HepG2 (cell line): Measurements from ENCODE around the gene PRSS53. TPM values are rescaled to one million over a fixed set of nuclear protein-coding genes. Genes with fewer than 3 reads are reported as not detected.

ENCODE experiments used
- AGO2 ChIP-seq: fragments of 200-400 bp; formaldehyde crosslinking; optimal IDR thresholded peaks from 2 replicates; pipeline ENCODE3; 2017; ENCODE audit warnings: mild to moderate bottlenecking, low read depth, low read length, moderate library complexity
- AKNA ChIP-seq: sonication (generic); formaldehyde crosslinking; IDR thresholded peaks from 2 replicates; pipeline ENCODE4 v1.4.0; 2020; ENCODE audit warnings: missing genetic modification reagents, borderline replicate concordance
- ATRX ChIP-seq: sonication (generic); formaldehyde crosslinking; IDR thresholded peaks from 2 replicates; pipeline ENCODE4 v1.4.0; 2020; ENCODE audit warnings: missing genetic modification reagents, borderline replicate concordance
- CAMTA2 ChIP-seq: sonication (generic); formaldehyde crosslinking; IDR thresholded peaks from 2 replicates; pipeline ENCODE4 v1.4.0; 2020; ENCODE audit warnings: mild to moderate bottlenecking, missing genetic modification reagents, borderline replicate concordance
- DDIT3 ChIP-seq: sonication (generic); formaldehyde crosslinking; IDR thresholded peaks from 2 replicates; pipeline ENCODE4 v1.4.0; 2020; ENCODE audit warnings: mild to moderate bottlenecking, missing genetic modification reagents
- DMTF1 ChIP-seq: sonication (generic); formaldehyde crosslinking; IDR thresholded peaks from 2 replicates; pipeline ENCODE4 v1.4.0; 2020; ENCODE audit warnings: mild to moderate bottlenecking, missing genetic modification reagents
- GRHL1 ChIP-seq: sonication (generic); formaldehyde crosslinking; conservative IDR thresholded peaks from 2 replicates; pipeline ENCODE4 v1.8.0; 2022; ENCODE audit warnings: missing genetic modification reagents
- HDAC6 ChIP-seq: fragments of 200-600 bp; sonication (generic); IDR thresholded peaks from 2 replicates; pipeline ENCODE4 v1.7.0; 2017; ENCODE audit warnings: mild to moderate bottlenecking, antibody characterized with exemption, low read length, low read depth
- HOMEZ ChIP-seq: IDR thresholded peaks from 2 replicates; pipeline ENCODE4 v1.6.1; 2016; ENCODE audit warnings: low read depth
- MIXL1 ChIP-seq: IDR thresholded peaks from 2 replicates; pipeline ENCODE4 v1.6.1; 2016
- NFE2L1 ChIP-seq: sonication (generic); formaldehyde crosslinking; IDR thresholded peaks from 2 replicates; pipeline ENCODE4 v1.4.0; 2020; ENCODE audit warnings: missing genetic modification reagents, mild to moderate bottlenecking, borderline replicate concordance
- REXO4 ChIP-seq: sonication (generic); formaldehyde crosslinking; IDR thresholded peaks from 2 replicates; pipeline ENCODE4 v1.8.0; 2022; ENCODE audit warnings: missing genetic modification reagents, mild to moderate bottlenecking, borderline replicate concordance
- ZNF263 ChIP-seq: sonication (generic); formaldehyde crosslinking; IDR thresholded peaks from 2 replicates; pipeline ENCODE4 v1.4.0; 2020; ENCODE audit warnings: missing genetic modification reagents
- ZNF414 ChIP-seq: sonication (generic); formaldehyde crosslinking; IDR thresholded peaks from 2 replicates; pipeline ENCODE4 v1.5.0; 2020; ENCODE audit warnings: missing genetic modification reagents
- ZSCAN20 ChIP-seq: sonication (generic); formaldehyde crosslinking; IDR thresholded peaks from 2 replicates; pipeline ENCODE4 v1.4.0; 2020; ENCODE audit warnings: missing genetic modification reagents, mild to moderate bottlenecking, borderline replicate concordance
- polyA plus RNA-seq, 8 experiments: library from polyadenylated mRNA; depleted of rRNA in 3 of 8; stranded (reverse) in 7 of 8; unstranded in 1 of 8; fragments of >200 nt; fragmentation: Illumina TruSeq in 4 of 8; extraction: Trizol in 4 of 8; gene quantifications; 2 replicates each; pipeline versions ENCODE4 v1.2.1 to v1.2.3, GENCODE V29; 2011 to 2016; ENCODE audit warnings: low read depth in 4 of 8, missing spikeins in 1 of 8, mixed read lengths in 1 of 8; ENCODE audit not compliant: insufficient read depth in 1 of 8
- total RNA-seq, 5 experiments: library from RNA; depleted of rRNA; stranded (reverse); fragments of >200 nt; fragmentation: Illumina TruSeq; extraction: Trizol; gene quantifications; 2 replicates each; pipeline ENCODE4 v1.2.3, GENCODE V29; 2016; ENCODE audit warnings: low read depth in 1 of 5

PRSS53 gene
- total and polyA plus RNA-seq, 2 of the 13 experiments (the other 11 are each of a cell fraction or from before 2014, with no cell fraction given), result 2.2 to 7.4 TPM

GRCh38 chr16:31117384-31118222 is 28.9 kb upstream of the PRSS53 start, which contains the start of gene KAT8 (continued):
- no peak for TF ChIP-seq AKNA (CRISPR knock-in tag)
- 0 out of 2 replicates have a peak, but pooled peaks have one; percentile 6 for TF ChIP-seq ZSCAN20 (CRISPR knock-in tag)
- TF ChIP-seq AGO2, result peak; percentile 87
- TF ChIP-seq GRHL1 (CRISPR knock-in tag), result no peak
- peak; percentile 60; the same call in 1 of the 2 replicates for TF ChIP-seq ZNF263
- no peak for TF ChIP-seq DDIT3 (CRISPR knock-in tag)
- no peak; the same call in 1 of the 2 replicates for TF ChIP-seq CAMTA2 (CRISPR knock-in tag)
- TF ChIP-seq DMTF1 (CRISPR knock-in tag), result 0 out of 2 replicates have a peak, but pooled peaks have one; percentile 26
- TF ChIP-seq ATRX (CRISPR knock-in tag), result no peak
- no peak for TF ChIP-seq HDAC6
- TF ChIP-seq REXO4 (CRISPR knock-in tag), result no peak
- TF ChIP-seq MIXL1 (CRISPR knock-in tag), result peak; percentile 63; the same call in 1 of the 2 replicates
- peak; percentile 66; the same call in 1 of the 2 replicates for TF ChIP-seq HOMEZ
- no peak for TF ChIP-seq NFE2L1 (CRISPR knock-in tag)
- TF ChIP-seq ZNF414 (CRISPR knock-in tag), result peak; percentile 33; the same call in 1 of the 2 replicates
